Stimulated activated CD8-positive, alpha-beta memory T cell treated with anti-CD3 and anti-CD28 coated beads, Interleukin-4, amount 100 ng/mL, for 48 hours (primary cell): ENCODE measurements around the gene CAB39.

Experiments used
- DNase-seq: peaks from one replicate; pipeline ENCODE4 v3.0.0-alpha.2; 2020

Gene CAB39

GRCh38 chr2:230758566-230759480 is 46.2 kb downstream of the CAB39 start:
- no peak for DNase-seq

GRCh38 chr2:230759481-230760167 is 47.0 kb downstream of the CAB39 start:
- no peak for DNase-seq

- no peak for DNase-seq
Observed at GRCh38 chr2:230761704-230762103, 49.1 kb downstream of the CAB39 start.

GRCh38 chr2:230762317-230762896 is 49.8 kb downstream of the CAB39 start:
- DNase-seq, result peak; percentile 41

- no peak for DNase-seq
Observed at GRCh38 chr2:230764346-230764745, 51.7 kb downstream of the CAB39 start.

- no peak for DNase-seq
Observed at GRCh38 chr2:230765611-230766300, 53.1 kb downstream of the CAB39 start.

- no peak for DNase-seq
Observed at GRCh38 chr2:230767862-230768388, 55.3 kb downstream of the CAB39 start.

- no peak for DNase-seq
Observed at GRCh38 chr2:230770804-230771203, 58.2 kb downstream of the CAB39 start.

GRCh38 chr2:230772156-230772555 is 59.5 kb downstream of the CAB39 start:
- DNase-seq, result no peak

GRCh38 chr2:230773039-230773773 is 60.6 kb downstream of the CAB39 start:
- DNase-seq, result no peak

GRCh38 chr2:230774348-230774951 is 61.8 kb downstream of the CAB39 start:
- no peak for DNase-seq

GRCh38 chr2:230775737-230776136 is 63.1 kb downstream of the CAB39 start:
- DNase-seq, result no peak

- DNase-seq, result no peak
Observed at GRCh38 chr2:230777721-230778120, 65.1 kb downstream of the CAB39 start.

GRCh38 chr2:230778350-230779063 is 65.9 kb downstream of the CAB39 start:
- DNase-seq, result no peak

- DNase-seq, result no peak
Observed at GRCh38 chr2:230779126-230779525, 66.5 kb downstream of the CAB39 start.

- DNase-seq, result no peak
Observed at GRCh38 chr2:230779607-230780006, 67.0 kb downstream of the CAB39 start.

- DNase-seq, result peak; percentile 39
Observed at GRCh38 chr2:230781130-230781797, 68.6 kb downstream of the CAB39 start.

- no peak for DNase-seq
Observed at GRCh38 chr2:230783101-230783500, 70.5 kb downstream of the CAB39 start.

GRCh38 chr2:230784795-230785194 is 72.2 kb downstream of the CAB39 start:
- DNase-seq, result no peak

- no peak for DNase-seq
Observed at GRCh38 chr2:230785346-230785745, 72.7 kb downstream of the CAB39 start.
